Stimulated activated CD4-positive, alpha-beta T cell treated with anti-CD3 and anti-CD28 coated beads, Interleukin-15, amount 100 ng/mL, for 24 hours (primary cell): ENCODE data around the gene NUP62.

Experiments
- DNase-seq: peaks from one replicate; pipeline ENCODE4 v3.0.0-alpha.2; 2020

Gene NUP62

DNA sequence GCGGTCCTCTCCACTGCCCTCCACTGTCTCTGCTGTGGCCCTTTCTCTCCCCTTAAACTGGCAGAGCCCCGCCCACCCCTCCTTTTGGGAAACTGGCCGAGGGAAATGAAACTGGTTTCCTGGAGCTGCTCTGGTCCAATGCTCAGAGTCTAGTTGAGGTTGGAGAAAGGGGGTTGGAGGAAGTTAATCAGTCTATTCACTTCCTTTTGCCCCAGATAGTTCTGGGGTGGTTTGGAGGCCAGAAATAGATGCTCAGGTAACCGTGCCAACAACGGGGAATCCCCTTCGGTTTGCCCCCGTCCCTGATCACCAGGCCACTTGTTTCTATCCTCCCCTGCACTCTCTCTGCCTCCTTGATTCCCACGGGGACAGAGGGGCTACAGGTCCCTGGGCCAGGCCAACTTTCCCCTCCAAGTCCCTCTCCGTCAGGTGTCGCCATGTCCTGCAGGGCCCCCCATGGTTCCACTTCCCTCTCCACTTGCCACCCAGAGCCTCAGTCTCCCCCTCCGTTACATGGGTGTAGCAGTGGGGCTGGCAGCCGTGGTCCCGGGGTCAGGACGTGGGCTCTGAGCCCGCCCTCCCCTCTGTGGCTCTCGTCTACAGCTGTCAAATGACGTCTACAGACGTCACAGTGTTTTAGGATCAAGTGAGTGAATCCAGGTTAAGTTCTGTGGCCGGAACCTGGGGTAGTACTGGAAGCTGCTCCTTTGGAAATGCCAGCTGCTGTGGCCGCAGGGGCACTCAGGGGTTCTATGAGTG is 32.3 kb downstream of the NUP62 start, which contains the start of gene IL4I1:
Gene IL4I1, minus strand, starts transcription at position 25 of the 759 bp plus-strand sequence. CDS start 727 bp downstream, outside the sequence.
- DNase-seq = peak; percentile 78

- DNase-seq = peak; percentile 63
These were observed 33.6 kb downstream of the NUP62 start for GRCh38 chr19:49895566-49896297.

DNA sequence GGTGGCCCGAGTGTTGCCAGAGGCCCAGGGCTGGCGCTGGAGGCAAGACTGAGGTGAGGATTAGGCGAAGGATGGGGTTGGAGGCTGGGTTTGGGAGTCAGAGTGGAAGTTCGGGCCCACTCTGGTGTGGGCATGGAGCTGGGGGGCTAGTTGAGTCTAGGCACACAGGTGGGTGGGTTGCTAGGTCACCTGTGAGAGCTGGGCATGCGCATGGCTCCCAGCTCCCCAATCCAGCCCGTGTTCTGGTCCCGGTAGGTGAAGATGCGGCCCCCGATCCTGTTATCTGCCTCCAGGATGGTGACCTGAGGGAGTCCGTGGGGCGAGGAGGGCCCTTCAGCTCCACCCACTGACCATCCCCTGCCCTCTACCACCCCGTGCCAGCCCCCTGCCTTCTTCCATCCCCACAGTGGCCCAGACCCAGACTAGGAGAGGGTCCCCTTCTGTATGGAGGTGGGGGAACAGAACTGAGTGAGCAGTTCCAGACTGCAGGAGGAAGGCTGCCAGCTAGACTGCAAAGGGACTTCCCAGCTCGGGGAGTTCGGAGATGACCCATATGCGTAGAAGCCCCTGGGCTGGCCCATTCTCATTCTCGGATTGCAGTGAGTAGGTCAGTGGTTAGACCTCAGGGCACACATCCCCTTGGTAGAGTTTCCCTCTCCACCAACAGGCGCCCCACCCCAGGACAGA is 34.3 kb downstream of the NUP62 start:
- DNase-seq = peak; percentile 68

DNA sequence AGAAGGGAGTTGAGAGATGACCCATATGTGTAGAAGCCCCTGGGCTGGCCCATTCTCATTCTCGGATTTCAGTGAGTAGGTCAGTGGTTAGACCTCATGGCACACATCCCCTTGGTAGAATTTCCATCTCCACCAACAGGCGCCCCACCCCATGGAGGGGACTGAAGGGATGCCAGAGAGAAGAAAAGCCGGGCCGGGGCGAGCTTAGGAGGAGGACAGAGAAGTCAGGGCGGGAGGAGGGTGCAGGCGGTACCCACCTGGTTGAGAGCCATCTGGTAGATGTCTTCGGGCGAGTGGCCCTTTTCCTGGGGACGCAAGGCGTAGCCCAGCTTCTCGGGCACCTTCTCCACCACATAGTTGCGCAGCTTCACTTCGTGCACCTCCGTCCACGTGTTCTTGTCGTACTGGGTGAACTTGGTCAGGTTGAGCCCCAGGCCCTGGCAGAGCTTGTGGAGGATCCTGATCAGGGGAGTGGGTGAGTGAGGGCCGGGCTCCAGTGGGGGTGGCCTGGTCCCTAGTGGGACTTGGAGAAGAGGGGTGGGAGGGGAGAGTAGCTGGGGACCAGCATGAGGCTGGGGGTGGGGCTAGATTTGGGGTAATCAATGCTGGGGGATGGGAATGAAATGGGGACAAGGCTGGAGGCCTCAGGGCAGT is 35.2 kb downstream of the NUP62 start:
- DNase-seq = no peak

DNA sequence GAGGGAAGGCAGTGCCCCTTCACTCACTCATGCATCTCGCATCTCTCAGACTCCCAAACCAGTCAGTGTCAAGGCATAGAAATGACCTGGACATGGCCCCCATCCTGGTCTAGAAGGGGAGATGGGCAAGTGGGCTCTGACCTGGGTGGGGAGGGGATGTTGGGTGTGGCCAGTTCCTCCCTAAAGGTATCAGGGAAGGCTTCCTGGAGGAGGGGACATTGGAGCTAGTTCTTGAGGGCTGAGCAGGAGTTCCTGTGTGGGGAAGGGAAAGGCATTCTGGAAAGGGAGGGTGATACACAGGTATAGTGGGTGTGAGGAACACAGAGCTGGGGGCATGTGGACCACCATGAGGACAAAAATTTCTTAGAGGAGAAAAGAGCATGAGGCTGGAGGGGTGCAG is 36.6 kb downstream of the NUP62 start:
- no peak for DNase-seq

GRCh38 chr19:49891393-49891792 is 37.9 kb downstream of the NUP62 start:
- DNase-seq = no peak

DNA sequence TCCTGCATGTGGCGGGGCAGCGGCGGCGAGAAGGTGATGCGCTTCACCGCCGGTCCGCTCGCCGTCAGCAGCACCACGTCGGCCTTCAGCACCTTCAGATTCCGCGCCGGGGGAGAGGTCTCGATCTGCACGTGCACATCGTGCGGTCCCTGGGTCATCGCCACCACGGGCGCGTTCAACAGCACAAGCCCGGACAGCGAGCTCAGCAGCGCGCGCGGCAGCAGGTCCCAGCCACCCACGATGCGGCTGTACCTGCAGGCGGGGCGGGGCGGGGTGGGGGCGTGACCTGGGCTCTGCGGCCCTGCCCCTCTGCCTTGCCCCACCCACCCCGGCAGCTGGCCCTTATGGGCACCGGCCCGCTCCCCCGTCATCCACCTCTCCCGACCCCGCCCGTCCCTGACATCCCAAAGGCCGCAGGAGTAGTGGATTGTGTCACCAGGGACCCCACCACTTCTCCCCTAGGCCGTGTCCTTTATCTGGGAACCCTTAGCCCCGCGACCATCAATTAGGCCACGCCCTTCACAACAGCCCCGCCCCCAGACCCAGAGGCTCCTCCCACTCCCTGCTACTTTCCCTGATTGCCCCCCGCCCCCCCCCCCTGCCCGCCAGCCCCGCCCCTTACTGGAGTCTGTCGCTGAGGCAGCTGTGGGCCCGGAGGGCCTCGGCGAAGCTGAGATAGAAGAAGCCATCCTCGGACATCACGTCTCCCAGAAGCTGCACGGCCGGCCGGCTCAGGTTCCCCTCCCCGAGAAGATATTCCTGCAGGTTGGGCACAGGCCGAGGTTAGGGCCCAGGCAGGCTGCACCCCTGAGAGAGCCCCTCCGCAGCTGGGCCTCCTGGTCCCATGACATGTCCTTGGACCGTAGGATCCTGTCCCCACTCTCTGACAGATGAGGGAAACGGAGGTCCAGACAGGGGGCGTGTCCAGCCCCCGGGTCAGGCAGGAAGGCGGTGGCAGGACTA is 38.7 kb downstream of the NUP62 start:
- DNase-seq = peak; percentile 74

GRCh38 chr19:49889687-49890348 is 39.5 kb downstream of the NUP62 start:
- peak; percentile 83 for DNase-seq

- DNase-seq = no peak
These were observed 40.1 kb downstream of the NUP62 start for GRCh38 chr19:49889038-49889686.

DNA sequence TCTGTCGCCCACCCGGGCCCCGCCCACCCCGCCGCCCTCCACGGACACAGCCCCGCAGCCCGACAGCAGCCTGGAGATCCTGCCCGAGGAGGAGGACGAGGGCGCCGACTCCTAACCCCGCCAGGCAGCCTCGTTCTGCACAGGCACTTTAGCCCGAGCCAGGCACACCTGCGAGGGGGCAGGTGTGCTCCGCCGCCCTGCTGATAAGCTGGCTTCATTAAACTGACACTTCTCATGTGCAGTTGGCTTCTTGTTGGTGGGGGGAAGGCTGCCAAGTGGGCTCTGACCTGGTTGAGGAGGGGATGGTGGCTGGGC is 40.8 kb downstream of the NUP62 start:
- DNase-seq = no peak

DNA sequence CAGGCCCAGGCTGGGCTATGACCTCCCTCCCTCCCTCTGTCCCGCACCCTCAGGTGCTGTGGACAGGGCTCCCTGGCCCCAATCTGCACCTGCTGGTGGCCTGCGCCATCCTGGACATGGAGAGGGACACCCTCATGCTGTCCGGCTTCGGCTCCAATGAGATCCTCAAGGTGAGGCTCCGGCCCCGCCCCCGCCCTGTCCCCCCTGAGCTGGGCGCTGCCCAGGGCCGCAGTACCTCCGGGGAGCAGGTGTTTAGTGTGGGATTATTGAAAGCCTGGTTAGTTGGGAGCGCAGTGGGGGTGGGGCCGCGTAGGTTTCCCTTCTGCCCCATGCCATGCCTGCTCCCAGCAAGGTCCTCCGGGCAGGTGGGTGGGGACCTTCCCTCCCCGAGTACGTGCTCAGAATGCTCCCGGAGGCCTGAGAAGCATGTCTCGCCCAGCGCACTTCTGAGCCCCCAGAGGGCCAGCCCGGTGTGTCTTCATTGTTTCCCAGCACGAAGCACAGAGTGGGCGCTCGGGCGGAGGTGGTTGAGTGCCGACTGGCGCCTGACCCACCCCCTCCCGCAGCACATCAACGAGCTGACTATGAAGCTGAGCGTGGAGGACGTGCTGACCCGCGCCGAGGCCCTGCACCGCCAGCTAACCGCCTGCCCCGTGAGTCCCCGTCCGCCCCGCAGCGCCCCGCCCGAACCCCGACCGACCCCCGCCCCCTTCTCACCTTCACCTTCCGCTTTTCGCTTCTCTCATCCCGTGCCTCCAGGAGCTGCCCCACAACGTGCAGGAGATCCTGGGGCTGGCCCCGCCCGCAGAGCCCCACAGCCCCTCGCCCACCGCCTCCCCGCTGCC is 41.4 kb downstream of the NUP62 start:
- no peak for DNase-seq

DNA sequence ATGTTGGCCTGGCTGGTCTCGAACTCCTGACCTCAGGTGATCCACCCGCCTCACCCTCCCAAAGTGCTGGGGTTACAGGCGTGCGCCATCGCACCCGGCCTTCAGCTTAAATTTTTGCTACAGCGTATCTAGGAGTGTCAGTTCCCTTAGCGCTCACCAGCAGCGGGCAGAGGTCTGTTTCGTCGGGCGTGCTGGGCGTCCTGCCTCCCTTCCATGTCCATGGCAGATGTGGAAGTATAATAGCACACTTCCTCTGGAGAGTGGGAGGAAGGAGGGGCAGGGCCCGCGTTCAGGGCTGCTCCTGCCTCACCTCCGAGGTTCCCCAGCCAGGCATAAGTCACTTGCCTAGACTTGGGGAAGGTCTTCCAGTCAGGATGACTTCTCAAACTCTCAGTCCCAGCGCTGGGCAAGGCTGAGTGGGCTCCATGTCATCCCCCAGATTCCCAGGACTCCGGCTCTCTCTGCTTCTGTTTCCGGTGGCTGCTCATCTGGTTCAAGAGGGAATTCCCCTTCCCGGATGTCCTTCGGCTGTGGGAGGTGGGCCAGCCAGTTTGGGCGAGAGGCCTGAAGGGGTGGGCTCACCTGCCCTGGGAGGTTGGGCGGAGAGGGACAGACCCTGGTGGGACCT is 42.2 kb downstream of the NUP62 start:
- DNase-seq = no peak

DNA sequence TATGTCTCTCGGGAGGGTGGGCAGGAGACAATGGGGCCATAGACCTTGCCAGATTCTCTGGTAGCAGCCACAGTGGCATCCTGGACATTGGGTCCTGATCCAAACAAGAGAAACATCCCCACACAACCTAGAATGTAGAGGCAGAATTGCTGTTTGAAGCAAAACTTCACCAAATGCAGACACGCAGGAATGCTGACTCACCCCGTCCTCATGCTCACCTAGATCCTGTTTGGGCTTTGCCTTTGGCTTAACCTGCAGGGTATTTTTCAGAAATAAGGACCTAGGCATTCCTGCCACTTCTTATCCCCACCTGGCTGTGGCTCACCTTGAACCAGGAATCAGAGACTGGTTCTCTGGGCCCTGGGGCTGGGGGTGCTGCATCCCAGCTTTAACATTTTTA is 44.5 kb downstream of the NUP62 start:
- no peak for DNase-seq

GRCh38 chr19:49884109-49884508 is 45.2 kb downstream of the NUP62 start:
- DNase-seq = no peak

DNA sequence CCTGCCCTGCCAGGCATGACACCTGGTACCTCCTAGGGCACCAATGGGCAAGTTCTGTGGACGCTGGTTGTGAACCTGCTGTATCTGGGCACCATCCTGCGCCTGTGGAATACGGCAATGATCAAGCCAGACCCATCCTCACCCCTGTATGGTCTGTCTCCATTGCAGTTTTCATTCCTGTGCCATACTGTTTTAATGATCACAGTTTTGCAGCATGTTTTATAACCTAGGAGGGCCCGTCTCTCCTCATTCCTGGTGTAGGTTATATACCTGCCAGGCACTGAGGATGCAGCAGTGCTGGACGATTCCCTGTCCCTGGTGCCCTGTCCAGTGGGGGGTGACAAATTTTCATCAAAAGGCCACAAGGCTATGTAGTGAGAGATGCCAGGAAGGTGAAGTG is 46.2 kb downstream of the NUP62 start:
- DNase-seq = no peak

DNA sequence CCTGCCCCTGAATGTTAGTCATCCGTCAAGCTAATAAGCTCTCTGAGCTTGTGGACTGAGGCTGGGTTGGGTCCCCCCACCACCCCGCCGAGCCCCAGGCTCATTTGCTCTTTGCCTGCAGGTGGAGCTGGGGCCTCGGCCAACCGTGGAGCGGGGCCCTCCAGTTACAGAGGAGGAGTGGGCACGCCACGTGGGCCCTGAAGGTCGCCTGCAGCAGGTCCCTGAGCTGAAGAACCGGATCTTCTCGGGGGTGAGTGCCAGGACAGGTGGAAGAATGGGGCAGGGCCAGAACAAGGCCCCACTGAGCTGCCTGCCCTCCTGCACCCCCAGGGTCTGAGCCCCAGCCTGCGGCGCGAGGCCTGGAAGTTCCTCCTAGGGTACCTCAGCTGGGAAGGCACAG is 46.7 kb downstream of the NUP62 start:
- no peak for DNase-seq

- no peak for DNase-seq
These were observed 47.5 kb downstream of the NUP62 start for GRCh38 chr19:49881672-49882394.

DNA sequence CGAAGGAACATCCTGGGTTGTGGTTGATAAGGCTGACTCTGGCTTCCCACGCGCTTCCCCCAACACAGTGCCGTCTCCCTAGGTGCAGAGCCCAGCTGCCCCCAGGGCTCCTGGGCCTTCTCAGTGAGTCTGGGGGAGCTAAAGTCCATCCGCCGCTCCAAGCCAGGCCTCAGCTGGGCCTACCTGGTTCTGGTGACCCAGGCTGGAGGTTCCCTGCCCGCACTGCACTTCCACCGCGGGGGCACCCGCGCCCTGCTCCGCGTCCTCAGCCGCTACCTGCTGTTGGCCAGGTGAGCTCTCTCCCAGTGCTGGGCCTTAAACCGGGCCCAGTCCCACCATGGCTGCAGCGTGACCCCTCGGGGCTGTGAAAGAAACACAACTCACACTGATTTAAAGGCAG is 48.1 kb downstream of the NUP62 start:
- no peak for DNase-seq
